HTERT RPE-1 (cell line): ENCODE data around the gene PRR20G.
"Not testable (repeated sequence)": the region's sequence is repeated elsewhere in the genome, so short reads cannot be mapped to it uniquely, and the experiment has no call there.

ENCODE experiments used
- in situ Hi-C: fragments of 300-500 bp; cut with MboI; formaldehyde crosslinking; loops from 4 replicates; pipeline ENCODE4 v1.14.3; 2020; ENCODE audit warnings: low sequenced_read_pairs

PRR20G gene

DNA sequence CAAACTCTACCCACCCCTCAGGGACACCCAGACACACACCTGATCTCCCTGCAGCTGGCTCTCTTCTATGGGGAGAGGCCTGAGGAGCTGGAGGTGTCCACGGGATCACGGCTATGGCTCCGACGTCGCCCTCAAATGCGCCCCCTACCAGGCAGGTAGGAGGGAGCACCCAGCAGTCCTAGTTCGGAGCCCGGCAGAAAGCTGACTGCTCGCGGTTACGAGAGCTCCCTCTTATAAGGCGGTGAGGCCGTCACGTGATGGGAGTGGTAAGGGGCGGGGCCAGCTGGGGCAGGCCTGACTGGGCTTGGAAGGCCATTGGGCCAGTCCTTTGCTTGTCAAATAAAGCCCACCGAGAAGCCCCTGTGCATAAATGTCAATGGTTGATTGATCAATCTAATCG, at the start of gene PRR20G:
Gene PRR20G (minus strand): TSS at position 207 of the 400 bp plus-strand sequence. CDS start 681 bp downstream, outside the sequence.
- in situ Hi-C loops: no loop called here

DNA sequence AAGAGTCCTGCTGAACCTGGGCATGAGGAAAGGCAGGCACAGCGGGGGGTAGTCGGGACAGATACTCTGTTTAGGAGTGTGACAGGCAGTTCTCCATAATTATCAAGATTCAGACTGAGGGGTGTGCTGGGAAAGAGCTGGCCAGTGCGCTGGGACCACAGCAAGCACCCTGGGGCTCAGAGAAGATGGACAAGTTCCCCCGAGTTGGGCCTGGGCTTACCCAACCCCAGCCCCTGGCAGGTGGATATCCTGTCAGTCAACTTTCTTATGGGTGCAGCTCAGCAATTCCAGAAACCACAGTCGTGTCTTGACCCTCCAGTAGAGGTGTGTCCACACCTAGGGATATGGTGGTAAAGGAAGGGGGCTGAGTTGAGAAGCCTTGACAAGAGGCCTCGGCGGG, 49.2 kb upstream of the PRR20G start:
- in situ Hi-C loops: no loop called here

DNA sequence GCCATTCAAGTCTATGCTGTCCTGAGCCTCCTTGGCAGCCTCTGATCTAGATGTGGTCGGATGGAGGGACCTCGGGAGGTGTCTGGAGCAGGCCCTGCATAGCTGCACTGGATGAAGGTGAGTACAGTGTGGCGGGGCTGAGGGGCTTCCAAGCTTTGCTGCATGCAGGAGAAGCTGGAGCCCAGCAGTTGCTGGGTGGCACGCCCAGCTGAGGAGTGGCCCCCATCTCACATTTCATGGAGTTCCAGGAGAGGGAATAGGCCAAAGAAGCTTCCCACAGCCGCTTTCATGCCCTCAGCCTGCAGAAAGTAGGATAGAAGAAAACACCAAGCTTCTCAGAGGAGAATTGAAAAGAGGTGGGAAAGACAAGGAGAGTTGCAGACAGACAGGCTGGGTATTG, 48.3 kb upstream of the PRR20G start:
- in situ Hi-C loops: no loop called here

DNA sequence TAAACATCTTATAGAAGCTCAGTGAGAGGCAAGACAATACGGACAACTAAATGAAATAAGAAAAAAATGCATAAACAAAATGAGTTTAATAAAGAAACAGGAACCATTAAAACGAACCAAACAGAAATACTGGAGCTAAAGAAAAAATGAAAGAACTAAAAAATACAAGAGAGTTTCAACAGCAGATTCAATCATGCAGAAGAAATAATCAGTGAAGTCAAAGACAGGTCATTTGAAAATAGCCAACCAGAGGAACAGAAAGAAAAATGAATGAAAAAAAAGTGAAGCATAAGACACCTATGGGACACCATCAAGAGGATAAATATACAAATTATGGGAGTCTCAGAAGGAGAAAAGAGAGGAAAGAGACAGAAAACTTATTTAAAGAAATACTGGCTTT, 42.5 kb upstream of the PRR20G start:
- in situ Hi-C loops: no loop called here

DNA sequence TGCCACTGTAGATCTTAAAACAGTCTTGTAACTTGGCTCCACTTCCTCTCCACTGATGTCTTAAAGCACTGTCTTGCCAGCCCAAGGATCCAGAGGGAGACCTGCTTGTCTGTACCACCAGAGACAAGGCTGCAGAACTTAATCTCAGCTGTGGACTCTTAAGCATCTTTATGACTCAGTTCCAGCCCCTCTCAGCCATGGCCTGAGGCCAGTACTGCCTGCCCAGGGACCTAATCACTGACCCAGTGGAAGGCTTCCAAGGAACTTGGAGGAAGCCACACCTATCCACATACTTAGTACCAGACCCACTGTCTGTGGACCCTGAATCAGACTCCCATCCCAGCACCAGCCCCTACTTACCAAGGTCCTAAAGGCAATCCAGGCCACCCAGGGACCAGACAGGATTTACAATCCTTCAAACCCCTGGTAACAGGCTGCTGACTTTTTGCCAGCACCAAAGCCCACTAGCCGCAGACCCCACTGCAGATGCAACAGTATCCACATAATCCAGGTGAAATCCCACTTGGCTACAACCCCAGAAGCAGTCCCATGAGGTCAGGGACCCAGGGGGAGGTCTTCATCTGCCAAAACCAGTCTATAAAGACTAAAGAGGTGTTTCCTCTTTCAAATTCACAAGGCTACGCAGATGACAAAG, 41.9 kb upstream of the PRR20G start:
- in situ Hi-C loops: no loop called here

DNA sequence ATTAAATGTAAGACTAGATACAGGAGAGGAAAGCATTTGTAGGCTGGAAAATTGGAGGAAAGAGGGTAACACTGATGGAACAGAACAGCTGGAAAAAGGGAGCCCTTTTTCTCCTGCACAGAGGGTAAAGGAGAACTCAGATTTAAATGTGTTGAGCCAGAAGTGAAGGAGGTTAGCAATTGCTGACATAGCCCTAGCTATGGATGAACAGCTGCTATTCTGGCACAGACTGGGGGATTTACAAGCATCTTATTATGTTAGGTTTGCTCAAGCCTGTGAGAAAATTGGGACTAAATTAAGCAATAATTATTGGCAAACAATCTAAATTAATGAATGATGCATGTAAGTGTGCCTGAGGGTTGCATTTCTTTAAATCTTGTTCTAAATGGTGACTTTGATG, 40.6 kb upstream of the PRR20G start:
- in situ Hi-C loops: no loop called here

DNA sequence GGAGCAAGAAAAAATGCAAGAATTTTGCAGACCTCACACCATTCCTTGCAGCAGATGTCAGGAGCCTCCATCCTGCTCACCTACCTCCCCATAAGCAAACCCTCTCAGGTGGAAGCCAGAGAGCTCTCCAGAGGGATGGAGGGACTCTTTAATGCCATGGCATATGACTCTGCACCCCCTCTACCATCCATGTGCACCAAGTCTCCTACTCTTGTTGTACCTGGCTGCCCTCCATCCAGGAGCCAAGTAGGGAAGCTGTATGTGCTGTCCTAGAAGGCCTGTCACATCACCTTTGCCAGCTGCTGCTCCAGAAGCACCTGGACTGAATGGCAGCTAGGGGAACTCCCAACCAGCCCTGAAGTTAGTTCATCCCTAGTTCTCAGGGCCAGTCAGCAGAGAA, 38.5 kb upstream of the PRR20G start:
- in situ Hi-C loops: no loop called here

DNA sequence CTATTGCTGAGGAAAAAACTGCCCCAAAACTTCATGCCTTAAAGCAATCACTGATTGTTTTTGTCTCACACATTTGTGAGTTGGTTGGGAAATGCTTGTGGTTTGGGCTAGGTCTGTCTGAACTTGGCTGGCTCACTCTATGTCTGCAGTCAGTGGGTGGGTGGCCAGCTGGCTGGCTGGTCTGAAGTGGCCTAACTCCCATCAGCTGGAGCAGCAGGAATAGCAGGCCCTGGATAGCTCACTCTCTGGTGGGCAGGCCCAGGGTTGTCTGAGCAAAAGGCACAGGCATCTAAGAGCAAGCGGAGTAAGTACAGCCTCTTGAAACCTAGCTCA, 37.7 kb upstream of the PRR20G start:
- in situ Hi-C loops: no loop called here

DNA sequence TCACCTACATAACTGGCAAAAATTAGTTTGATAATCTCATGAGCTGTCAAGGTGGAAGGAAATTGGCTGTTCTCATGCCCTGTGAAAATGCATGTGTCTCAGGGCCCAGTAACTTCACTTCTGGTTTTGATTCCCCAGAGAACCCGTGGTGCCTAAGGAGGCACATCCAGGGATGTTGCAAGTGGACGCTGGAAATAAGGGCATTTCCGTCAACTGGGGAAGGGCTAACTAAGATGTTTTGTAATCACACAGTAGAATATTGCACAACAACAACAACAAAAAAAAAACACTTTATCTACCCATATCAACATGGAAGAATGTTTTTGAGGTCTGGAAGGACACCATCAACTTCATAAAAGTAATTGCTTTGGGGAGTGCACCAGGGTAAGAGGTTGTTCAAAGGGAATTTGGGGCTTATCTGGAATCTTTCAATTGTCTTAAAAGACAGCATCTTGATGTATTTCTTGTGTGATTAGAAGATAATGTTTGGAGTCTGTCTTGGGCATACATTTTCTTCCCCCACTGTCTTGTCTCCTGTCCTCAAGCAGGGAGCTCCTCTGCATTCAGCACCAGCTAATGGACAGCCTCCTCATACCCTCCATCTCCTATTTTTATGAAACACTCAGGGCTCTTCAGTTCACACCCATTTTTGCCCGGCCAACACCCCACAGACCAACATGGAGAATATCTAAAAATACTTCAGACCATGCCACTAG, 37.2 kb upstream of the PRR20G start:
- in situ Hi-C loops: no loop called here

DNA sequence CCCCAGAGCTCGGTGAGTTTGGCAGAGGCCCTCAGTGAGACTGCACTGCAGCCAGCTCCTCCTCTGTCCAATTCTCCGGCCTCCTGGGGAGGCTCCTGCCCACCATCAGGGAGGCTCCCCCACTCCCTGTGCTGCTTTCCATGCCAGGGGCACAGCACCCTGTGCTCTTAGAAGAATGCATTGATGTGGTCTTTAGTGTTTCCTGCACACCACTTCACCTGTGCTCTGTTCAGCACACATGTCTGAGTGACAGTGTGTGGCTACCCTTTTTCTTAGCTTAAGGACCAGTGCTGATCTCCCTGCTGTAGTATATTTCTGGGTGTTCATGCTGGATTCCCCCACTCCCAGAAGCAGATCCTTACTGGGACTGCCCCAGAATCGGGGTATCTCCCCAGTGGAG, 36.2 kb upstream of the PRR20G start:
- in situ Hi-C loops: no loop called here

DNA sequence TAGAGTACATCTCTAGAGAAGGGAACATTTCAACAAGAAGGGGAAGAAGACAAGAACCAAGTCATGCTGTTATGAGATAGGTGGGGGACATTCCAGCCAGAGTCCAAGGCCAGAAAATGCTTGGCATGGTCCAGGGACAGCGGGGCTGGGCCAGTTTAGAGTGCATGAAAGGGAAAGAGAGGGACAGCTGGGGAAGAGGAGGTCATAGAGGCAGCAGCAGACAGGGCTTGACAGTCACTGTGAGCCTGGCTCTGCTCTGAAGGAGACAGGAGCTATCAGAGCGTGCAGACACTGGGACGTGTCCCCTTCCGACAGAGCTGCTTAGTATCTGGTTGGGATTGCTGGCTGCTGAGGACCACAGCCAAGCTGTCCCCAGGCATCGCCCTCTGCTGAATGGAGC, 35.7 kb upstream of the PRR20G start:
- in situ Hi-C loops: no loop called here

DNA sequence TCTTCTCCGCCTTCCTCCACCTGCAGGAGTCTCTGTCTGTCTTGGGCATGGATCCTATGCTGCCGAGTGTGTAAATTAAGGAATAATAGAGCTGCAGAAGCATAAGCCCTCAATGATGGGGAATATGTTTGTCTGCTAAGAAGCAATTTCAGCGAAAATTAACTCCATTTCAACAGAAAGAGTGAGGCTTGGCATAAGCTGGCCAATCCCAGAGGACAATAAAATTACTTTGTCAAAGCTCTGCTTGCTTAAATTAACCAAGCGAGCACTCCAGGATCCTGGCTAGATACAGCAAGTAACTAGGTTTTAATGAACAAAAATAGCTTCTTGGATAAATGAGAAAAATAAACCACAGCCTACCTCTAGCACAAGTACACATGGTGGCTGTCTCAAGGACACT, 33.5 kb upstream of the PRR20G start:
- in situ Hi-C loops: no loop called here

DNA sequence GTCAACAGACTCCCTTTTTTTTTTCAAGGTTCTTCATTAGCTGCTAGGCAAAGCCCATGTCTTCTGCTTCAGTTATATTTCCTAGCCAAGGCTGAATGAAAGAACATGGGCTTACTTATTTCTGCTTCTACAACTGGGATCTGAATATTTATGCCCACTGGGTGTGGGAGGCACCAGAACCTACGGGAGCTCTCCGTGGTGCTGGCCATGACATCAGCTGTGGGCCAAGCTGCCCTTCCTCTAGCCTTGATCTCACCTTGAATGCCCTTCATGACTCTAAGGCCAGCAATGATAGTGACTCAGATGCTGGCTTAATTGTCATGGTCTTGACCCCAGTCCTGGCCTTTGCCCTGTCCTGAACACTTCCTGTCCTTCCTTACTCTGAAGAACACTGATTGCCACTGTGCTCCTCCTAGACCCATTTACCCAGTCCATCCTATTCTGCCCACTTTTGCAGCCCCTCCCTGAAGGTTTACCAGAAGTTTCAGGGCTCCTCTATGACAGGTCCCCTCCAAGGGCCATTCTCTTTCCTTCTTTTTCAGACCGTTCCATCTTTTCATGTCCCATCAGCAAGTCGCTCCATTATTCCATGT, 32.8 kb upstream of the PRR20G start:
- in situ Hi-C loops: no loop called here

DNA sequence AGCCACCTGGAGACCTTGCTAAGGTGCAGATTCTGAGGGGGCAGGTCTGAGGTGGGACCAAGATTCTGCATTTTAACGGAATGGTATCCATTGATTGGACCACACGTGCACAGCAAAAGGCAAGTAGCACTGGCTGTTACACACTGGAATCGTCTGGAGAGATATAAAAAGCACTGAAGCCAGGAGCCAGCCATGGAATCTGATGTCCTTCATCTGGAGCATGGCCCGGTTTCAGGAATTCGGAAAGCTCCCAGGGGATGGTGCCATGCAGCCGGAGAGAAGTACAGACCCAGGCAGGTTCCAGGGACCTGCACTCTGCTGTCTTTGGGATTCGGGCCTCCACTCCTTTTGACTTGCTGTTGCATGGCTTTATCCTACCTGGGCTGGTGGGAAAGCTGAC, 28.8 kb upstream of the PRR20G start:
- in situ Hi-C loops: no loop called here

DNA sequence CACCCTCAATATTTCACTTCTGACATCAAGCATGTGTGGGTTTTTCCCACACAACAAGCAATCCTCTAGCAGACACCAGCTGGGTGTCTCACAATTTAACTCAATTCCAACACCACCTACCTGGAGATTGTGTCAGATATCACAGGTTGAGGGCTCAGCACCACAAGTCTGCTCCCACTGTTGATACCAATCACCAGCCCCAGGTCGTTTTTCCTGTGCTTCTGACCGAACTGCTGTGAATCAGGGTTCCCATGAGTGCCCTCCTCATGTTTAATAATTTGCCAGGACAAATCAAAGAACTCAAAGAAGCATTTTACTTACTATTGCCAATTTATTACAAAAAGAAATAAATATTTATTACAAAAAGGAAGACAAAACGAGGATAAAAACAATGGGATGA, 25.0 kb upstream of the PRR20G start:
- in situ Hi-C loops: no loop called here

DNA sequence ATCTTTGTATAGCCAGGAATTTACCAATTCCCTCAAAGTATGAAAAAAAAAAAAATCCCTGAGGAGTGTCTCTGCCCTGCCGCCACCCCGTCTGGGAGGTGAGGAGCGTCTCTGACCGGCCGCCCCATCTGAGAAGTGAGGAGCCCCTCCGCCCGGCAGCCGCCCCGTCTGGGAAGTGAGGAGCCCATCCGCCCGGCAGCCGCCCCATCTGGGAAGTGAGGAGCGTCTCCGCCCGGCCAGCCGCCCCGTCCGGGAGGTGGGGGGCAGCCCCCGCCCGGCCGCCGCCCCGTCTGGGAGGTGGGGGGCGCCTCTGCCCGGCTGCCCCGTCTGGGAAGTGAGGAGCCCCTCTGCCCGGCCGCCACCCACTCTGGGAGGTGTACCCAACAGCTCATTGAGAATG, 21.0 kb upstream of the PRR20G start:
- in situ Hi-C loops: not testable (repeated sequence)

DNA sequence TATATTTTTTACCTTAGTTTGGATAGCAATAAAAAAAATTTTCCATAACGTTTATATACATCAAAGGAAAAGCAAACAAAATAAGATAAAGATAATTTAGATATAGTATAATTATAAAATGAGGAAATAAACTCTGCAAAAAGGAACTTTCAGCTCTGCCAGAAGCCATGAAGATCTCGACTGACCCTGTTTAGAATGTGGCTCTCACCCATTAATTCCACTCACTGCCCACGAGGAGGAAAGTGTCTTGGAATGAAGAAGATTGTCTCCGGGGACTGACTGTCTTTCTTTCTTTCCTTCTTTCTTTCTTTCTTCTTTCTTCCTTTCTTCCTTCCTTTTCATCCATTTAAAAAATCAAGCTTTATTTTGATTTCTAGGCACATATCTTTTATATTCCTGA, 20.1 kb upstream of the PRR20G start:
- in situ Hi-C loops: no loop called here

DNA sequence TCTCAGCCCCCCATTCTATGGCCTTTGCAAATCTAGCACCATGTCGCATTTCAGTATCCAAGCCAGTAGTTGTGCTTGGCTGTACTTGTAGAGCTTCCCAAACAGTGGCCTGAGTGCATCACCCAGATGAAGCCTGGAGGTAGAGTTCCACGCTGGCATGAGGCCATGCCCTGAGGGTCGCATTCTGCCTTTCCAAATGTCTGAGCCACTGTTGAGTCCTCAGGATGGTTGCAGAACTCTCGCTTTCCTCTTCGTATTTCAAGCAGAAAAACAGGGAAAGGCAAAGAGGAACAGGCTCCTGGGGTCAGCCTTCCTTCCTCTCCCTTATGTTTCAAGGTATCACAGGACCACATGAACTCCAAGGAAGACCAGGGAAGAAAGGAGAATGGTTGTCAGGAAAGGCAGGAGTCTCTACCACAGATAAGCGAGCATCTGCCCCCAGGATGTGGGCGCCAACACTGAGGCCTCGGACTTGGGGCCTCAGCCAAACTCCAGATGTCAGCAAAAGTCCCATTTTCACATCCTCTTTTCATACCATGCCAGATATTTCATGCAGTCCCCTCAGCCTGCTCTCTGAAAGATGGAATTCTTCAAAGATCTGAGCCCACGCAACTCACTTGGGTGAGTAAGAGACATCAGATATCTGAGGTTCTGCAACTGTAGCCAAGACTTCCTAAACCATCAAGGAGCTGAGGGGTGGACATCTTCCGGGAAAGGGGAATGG, 19.4 kb upstream of the PRR20G start:
- in situ Hi-C loops: no loop called here

DNA sequence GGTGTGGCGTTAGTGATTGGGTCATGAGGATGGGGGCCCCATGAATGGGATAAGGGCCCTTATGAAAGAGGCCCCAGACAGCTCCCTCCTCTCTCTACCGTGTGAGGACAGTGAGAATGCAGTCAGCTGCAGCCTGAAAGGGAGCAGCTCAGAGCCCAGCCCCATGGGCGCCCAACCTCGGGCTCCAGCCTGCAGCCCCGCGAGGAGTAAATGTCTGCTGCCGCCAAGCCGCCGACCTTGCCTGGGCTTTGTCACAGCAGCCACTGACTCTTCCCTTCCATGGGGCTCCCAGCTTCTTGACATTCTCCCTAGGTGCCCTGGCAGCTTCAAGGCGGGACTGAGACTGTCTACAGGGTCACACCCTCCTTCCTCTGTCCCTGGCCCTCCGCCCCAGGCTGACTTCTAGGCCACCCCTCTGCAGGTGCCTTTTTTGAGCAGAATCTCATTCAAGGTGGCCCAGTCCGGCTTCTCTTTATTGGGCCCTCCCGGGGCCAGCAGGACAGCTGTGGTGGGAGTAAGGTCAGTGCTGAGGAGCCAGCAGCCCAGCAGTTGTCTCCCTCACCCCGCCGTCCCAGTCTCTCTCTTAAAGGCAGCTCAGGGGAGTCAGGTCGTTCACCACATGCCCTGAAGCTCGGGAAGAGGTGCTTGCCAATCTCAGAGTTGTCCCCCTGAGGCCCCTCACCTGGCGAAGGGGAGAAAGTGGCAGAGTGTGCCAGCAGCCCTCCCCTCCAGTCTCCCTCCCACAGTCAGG, 18.7 kb upstream of the PRR20G start:
- in situ Hi-C loops: no loop called here

DNA sequence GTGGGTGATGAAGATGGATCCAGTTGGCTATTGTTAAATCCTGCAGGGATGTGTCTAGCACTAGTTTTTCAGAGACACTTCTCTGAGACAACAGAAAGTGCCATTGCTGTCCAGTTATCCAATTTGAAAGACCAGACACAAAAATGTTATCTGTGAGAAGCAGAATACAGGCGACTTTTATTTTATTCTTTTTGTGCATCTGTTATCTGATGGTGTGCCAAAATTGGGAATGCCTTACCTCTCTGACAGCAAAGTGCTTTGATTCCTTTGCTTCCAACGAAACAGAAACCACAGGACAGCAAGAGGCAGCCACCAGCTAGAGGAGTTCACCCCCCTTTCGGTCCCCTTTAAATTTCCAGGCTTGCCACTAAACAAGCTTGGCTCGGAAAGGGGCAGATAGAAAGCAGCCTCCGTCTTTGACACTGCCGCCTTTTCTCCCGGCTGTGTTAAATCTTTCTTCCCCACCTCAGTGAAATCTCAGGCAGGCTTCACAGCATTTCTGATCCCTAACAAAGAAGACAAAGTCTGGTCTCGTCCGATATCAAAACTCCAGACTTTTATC, 17.7 kb upstream of the PRR20G start:
- in situ Hi-C loops: no loop called here
